Activated naive CD8-positive, alpha-beta T cell treated with anti-CD3 and anti-CD28 coated beads, Interleukin-2, amount 50 U/mL, for 16 hours (primary cell): ENCODE measurements around the gene AP2A2.
"Not testable (repeated sequence)": the region's sequence is repeated elsewhere in the genome, so short reads cannot be mapped to it uniquely, and the experiment has no call there.

ENCODE experiments used
- DNase-seq: peaks from one replicate; pipeline ENCODE4 v3.0.0-alpha.2; 2020; ENCODE audit warnings: low read depth, low spot score

The AP2A2 gene

GRCh38 chr11:975376-975775 is 49.7 kb downstream of the AP2A2 start:
- not testable (repeated sequence) for DNase-seq

GRCh38 chr11:975827-976226 is 50.2 kb downstream of the AP2A2 start:
- DNase-seq, result no peak

GRCh38 chr11:976431-977160 is 50.9 kb downstream of the AP2A2 start:
- no peak for DNase-seq

GRCh38 chr11:977830-978720 is 52.4 kb downstream of the AP2A2 start:
- DNase-seq, result no peak

GRCh38 chr11:978781-979180 is 53.1 kb downstream of the AP2A2 start:
- DNase-seq, result no peak

GRCh38 chr11:980438-981357 is 55.0 kb downstream of the AP2A2 start:
- no peak for DNase-seq

- DNase-seq, result no peak
Measured at GRCh38 chr11:981764-982163, 56.1 kb downstream of the AP2A2 start.

- no peak for DNase-seq
Measured at GRCh38 chr11:984546-984945, 58.9 kb downstream of the AP2A2 start.

- no peak for DNase-seq
Measured at GRCh38 chr11:985406-985805, 59.7 kb downstream of the AP2A2 start.

- no peak for DNase-seq
Measured at GRCh38 chr11:985848-986247, 60.2 kb downstream of the AP2A2 start.

- DNase-seq, result no peak
Measured at GRCh38 chr11:986270-986951, 60.7 kb downstream of the AP2A2 start.

GRCh38 chr11:986952-987305 is 61.3 kb downstream of the AP2A2 start:
- DNase-seq, result no peak

- no peak for DNase-seq
Measured at GRCh38 chr11:987671-988070, 62.0 kb downstream of the AP2A2 start.

- no peak for DNase-seq
Measured at GRCh38 chr11:990101-990500, 64.4 kb downstream of the AP2A2 start.

- DNase-seq, result no peak
Measured at GRCh38 chr11:991034-991433, 65.4 kb downstream of the AP2A2 start.

GRCh38 chr11:991711-992307 is 66.1 kb downstream of the AP2A2 start:
- DNase-seq, result no peak

- no peak for DNase-seq
Measured at GRCh38 chr11:992577-992976, 66.9 kb downstream of the AP2A2 start.

GRCh38 chr11:993632-994167 is 68.0 kb downstream of the AP2A2 start:
- no peak for DNase-seq

- DNase-seq, result no peak
Measured at GRCh38 chr11:995044-995751, 69.5 kb downstream of the AP2A2 start.
